ENCODE data around the gene GSK3B.

- TF ChIP-seq, protein P1, sequence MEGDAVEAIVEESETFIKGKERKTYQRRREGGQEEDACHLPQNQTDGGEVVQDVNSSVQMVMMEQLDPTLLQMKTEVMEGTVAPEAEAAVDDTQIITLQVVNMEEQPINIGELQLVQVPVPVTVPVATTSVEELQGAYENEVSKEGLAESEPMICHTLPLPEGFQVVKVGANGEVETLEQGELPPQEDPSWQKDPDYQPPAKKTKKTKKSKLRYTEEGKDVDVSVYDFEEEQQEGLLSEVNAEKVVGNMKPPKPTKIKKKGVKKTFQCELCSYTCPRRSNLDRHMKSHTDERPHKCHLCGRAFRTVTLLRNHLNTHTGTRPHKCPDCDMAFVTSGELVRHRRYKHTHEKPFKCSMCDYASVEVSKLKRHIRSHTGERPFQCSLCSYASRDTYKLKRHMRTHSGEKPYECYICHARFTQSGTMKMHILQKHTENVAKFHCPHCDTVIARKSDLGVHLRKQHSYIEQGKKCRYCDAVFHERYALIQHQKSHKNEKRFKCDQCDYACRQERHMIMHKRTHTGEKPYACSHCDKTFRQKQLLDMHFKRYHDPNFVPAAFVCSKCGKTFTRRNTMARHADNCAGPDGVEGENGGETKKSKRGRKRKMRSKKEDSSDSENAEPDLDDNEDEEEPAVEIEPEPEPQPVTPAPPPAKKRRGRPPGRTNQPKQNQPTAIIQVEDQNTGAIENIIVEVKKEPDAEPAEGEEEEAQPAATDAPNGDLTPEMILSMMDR (conservative IDR thresholded peaks at IDR 0.05 in 1 of 2, IDR thresholded peaks at IDR 0.05 in 1 of 2; ENCODE audit: extremely low read depth in 1 of 2, insufficient read depth in 1 of 2, low read depth in 1 of 2, low read length in 2 of 2), result no peak
- no peak for TF ChIP-seq EZH2 (IDR thresholded peaks at IDR 0.05; ENCODE audit: borderline replicate concordance, low read length)
Observed at GRCh38 chr3:119778176-119778575, 316.1 kb downstream of the GSK3B start.

Data from mammary epithelial cell (primary cell).